Stimulated activated naive CD4-positive, alpha-beta T cell treated with Interleukin-2 at 50 U/mL for 16 hours (primary cell): ENCODE results near the gene PTK6.
"Not testable (repeated sequence)": the region's sequence is repeated elsewhere in the genome, so short reads cannot be mapped to it uniquely, and the experiment has no call there.

ENCODE experiments used
- DNase-seq: peaks from one replicate; lab custom pipeline; 2025; lab: John Stamatoyannopoulos, UW

Gene PTK6

GRCh38 chr20:63536997-63537524 is at the start of gene PTK6:
PTK6 (minus strand) TSS chr20:63537376; CDS start chr20:63537314, 62 bp downstream.
- DNase-seq: peak; percentile 15

- DNase-seq: no peak
Measured at GRCh38 chr20:63586797-63587196, 49.6 kb upstream of the PTK6 start.

GRCh38 chr20:63585616-63586565 is 48.7 kb upstream of the PTK6 start:
- DNase-seq: no peak

- no peak for DNase-seq
Measured at GRCh38 chr20:63582382-63583063, 45.3 kb upstream of the PTK6 start.

- DNase-seq: peak; percentile 58
Measured at GRCh38 chr20:63580796-63581461, 43.8 kb upstream of the PTK6 start.

- no peak for DNase-seq
Measured at GRCh38 chr20:63579017-63579694, 42.0 kb upstream of the PTK6 start.

DNA sequence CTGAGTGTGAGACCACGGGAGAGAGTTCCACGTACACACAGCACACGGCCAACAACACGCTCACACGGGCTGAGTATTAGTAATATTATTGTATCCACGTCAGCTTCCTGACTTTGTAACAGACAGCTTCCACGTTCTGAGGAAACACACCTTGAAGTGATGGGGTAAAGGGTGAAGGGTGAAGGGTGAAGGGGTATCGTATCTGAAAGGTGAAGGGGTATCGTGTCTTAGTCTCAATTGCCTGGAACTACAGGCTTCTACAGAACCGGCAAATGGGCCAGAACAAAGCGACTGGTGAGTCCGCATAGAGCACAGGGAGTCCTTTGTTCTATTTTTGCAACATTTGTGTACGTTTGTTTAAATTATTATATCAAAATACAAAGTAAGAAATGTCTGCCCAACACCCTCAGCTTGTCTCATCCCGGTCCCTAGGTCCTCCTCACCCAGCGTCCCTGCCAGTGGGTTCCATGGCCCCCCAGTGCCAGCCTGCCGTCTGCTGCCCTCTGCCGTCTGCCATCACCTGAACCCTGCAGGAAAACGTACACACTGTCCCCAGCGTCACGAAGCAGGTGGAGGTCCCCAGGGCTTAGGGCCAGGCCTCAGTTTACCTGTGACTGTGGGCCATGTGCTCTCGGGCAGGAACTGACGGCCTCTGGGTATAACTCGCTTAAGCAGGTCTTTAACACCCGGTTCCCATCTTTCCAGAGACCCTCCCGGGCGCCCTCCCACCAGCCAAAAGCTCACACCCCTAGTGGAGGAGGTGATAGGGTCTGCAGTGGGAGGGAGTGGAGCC is 41.2 kb upstream of the PTK6 start:
- DNase-seq: no peak

GRCh38 chr20:63577317-63577894 is 40.2 kb upstream of the PTK6 start:
- no peak for DNase-seq

- no peak for DNase-seq
Measured at GRCh38 chr20:63576311-63576710, 39.1 kb upstream of the PTK6 start.

- no peak for DNase-seq
Measured at GRCh38 chr20:63574829-63575743, 37.9 kb upstream of the PTK6 start.

- DNase-seq: peak; percentile 73
Measured at GRCh38 chr20:63574156-63574828, 37.1 kb upstream of the PTK6 start, which contains the start of gene HELZ2. HELZ2 (minus strand) TSS chr20:63574239; CDS start chr20:63572385, 1,854 bp downstream.

GRCh38 chr20:63573647-63574131 is 36.5 kb upstream of the PTK6 start:
- no peak for DNase-seq

- no peak for DNase-seq
Measured at GRCh38 chr20:63572788-63573646, 35.8 kb upstream of the PTK6 start.

DNA sequence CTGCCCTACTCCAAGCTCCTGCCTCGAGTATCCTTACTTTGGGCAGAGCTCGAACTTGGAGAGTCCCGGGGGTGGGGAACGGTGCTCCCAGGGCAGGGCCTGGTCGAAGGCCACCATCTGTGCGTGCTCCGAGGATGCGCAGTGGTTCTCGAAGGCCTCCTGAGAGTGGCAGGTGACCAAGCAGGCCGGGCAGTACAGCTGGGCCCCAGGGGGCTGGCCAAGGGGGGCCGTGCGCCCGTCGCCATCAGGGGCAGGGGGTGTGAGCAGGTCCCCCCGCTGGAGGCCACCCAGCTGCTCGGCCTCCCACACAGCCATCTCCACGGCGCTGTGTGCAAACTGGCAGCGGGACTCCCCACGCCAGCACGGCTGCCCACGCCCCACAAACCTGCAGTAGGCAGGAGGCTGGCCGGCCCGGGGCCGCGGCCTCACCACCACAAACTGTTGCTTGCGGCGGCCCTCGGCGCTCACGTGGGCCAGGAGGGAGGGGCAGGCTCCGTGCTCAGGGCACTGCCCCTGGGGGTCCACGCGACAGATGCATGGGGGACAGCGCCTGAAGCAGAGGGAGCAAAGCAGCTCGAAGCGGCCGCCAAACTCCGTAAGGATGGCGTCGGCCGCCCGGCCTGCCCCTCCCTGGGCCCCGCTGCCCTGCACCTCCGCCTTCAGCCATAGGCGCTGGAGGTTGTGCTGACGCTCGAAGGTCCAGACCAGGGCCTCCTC is 35.1 kb upstream of the PTK6 start:
- no peak for DNase-seq

- DNase-seq: not testable (repeated sequence)
Measured at GRCh38 chr20:63571087-63571478, 33.9 kb upstream of the PTK6 start.

- no peak for DNase-seq
Measured at GRCh38 chr20:63570281-63571086, 33.3 kb upstream of the PTK6 start.
